Immature natural killer cell (primary cell): ENCODE measurements around the gene TNFRSF13B. TPM values are rescaled to one million over a fixed set of nuclear protein-coding genes. Genes with fewer than 3 reads are reported as not detected.

Experiments
- DNase-seq, 3 donors: peaks; one replicate each; pipeline ENCODE4 v3.0.0; 2022; ENCODE audit warnings: mixed read lengths in 1 of 3
- H3K27ac Mint-ChIP-seq, 6 donors: one replicate each; pipeline ENCODE4 v1.8.0; 2020; ENCODE audit warnings: mixed read lengths in 6 of 6, mild to moderate bottlenecking in 5 of 6, inconsistent platforms in 4 of 6, moderate library complexity in 3 of 6
- H3K27me3 Mint-ChIP-seq, 3 donors: one replicate each; pipeline ENCODE4 v1.8.0; 2020 to 2021; ENCODE audit warnings: low read depth in 3 of 3, mild to moderate bottlenecking in 3 of 3, mixed read lengths in 3 of 3, moderate library complexity in 3 of 3, inconsistent platforms in 1 of 3
- H3K36me3 Mint-ChIP-seq, 3 donors: one replicate each; pipeline ENCODE4 v1.8.0; 2020; ENCODE audit warnings: mixed read lengths in 3 of 3, inconsistent platforms in 2 of 3, mild to moderate bottlenecking in 2 of 3
- H3K4me1 Mint-ChIP-seq, 2 donors: one replicate each; pipeline ENCODE4 v1.8.0; 2020; ENCODE audit warnings: inconsistent platforms in 2 of 2, mild to moderate bottlenecking in 2 of 2, mixed read lengths in 2 of 2, moderate library complexity in 1 of 2
- H3K4me3 Mint-ChIP-seq, 5 donors: one replicate each; pipeline ENCODE4 v1.8.0; 2020; ENCODE audit warnings: mild to moderate bottlenecking in 5 of 5, mixed read lengths in 5 of 5, inconsistent platforms in 3 of 5, moderate library complexity in 3 of 5
- H3K9me3 Mint-ChIP-seq, 6 donors: one replicate each; pipeline ENCODE4 v1.8.0; 2020; ENCODE audit warnings: mild to moderate bottlenecking in 6 of 6, mixed read lengths in 6 of 6, inconsistent platforms in 4 of 6, moderate library complexity in 3 of 6
- polyA plus RNA-seq, 3 donors: library from polyadenylated mRNA; unstranded; fragments of 300-500 nt; fragmentation: Illumina TruSeq; gene quantifications; one replicate each; pipeline ENCODE4 v1.2.3, GENCODE V29; 2021

The TNFRSF13B gene
- polyA plus RNA-seq, 3 donors from 2014 or later: not detected

DNA sequence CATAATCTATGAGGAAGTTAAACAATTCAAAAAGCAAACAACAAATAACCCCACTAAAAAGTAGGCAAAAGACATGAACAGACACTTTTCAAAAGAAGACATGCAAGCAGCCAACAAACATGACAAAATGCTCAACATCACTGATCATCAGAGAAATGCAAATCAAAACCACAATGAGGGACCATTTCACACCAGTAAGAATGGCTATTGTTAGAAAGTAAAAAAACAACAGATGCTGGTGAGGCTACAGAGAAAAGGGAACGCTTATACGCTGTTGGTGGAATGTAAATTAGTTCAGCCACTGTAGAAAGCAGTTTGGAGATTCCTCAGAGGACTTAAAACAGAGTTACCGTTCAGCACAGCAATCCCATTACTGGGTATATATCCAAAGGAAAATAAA is 24.4 kb downstream of the TNFRSF13B start:
- no peak overlapping the region for H3K27ac Mint-ChIP-seq
- peaks cover 0 to 7% (median 3%) of the 10 kb centered on the region in 3 donors for H3K36me3 Mint-ChIP-seq

DNA sequence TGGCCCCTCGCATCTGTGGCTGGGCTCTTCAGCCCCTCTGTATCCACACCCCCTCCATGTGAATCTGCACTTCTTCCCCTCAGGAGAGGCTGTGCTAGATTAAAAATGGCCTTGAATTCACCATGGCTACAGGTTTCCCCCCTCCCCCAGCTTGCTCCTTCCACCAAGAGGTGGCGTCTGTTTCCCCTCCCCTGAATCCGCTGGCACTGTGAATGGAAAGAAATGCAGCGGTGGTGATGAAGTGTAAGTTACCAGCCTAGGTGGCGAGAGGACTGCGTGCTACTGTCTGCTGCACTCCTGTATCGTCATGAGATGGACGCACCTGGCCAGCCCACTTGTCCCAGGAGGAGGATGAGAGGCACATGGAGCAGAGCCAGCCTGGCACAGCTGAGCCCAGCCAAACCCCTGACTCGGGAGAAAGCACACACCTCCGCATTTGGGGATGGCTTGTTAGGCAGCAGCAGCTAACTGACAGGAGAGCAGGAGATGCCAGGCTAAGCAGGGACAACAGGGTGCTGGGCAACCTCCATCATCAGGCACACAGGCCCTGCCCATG is 26.2 kb downstream of the TNFRSF13B start:
- Mint-ChIP-seq H3K27ac (no peak overlapping the region), H3K4me3 (no peak overlapping the region), H3K27me3 (peaks cover 4 to 8% (median 6%) of the 10 kb centered on the region in 3 donors), H3K36me3 (peaks cover 0 to 7% (median 3%) of the 10 kb centered on the region in 3 donors), H3K4me1 (no peaks in the 10 kb centered on the region), H3K9me3 (peaks cover 5 to 10% (median 8%) of the 10 kb centered on the region in 6 donors)
- no peak for DNase-seq

More for the DNA sequence above, 24.4 kb downstream of the TNFRSF13B start:
- Mint-ChIP-seq H3K9me3 (peaks cover 6 to 10% (median 8%) of the 10 kb centered on the region in 6 donors), H3K4me3 (no peak overlapping the region), H3K4me1 (no peaks in the 10 kb centered on the region), H3K27me3 (peaks cover 4 to 9% (median 6%) of the 10 kb centered on the region in 3 donors)
- no peak for DNase-seq

DNA sequence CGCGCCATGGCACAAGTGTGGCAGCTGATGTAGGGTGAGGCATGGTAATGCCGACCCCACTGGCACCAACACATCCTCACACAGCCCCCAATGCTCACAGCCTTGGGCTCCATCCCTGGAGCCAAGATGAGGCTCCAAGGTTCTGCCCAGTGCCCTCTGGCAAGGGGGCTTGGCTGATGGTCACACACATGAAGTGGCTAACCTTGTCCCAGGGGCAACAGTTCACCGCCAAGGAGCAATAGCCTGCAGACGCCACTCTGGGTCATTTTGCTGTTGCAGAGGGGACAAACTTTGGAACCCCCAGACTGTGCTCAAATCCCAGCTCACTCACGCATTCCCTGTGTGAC is 26.8 kb downstream of the TNFRSF13B start:
- Mint-ChIP-seq H3K4me3 (no peak overlapping the region), H3K27ac (no peak overlapping the region), H3K27me3 (peaks cover 3 to 8% (median 6%) of the 10 kb centered on the region in 3 donors), H3K36me3 (peaks cover 0 to 7% (median 3%) of the 10 kb centered on the region in 3 donors), H3K4me1 (no peaks in the 10 kb centered on the region), H3K9me3 (peaks cover 5 to 10% (median 8%) of the 10 kb centered on the region in 6 donors)
- DNase-seq: no peak

DNA sequence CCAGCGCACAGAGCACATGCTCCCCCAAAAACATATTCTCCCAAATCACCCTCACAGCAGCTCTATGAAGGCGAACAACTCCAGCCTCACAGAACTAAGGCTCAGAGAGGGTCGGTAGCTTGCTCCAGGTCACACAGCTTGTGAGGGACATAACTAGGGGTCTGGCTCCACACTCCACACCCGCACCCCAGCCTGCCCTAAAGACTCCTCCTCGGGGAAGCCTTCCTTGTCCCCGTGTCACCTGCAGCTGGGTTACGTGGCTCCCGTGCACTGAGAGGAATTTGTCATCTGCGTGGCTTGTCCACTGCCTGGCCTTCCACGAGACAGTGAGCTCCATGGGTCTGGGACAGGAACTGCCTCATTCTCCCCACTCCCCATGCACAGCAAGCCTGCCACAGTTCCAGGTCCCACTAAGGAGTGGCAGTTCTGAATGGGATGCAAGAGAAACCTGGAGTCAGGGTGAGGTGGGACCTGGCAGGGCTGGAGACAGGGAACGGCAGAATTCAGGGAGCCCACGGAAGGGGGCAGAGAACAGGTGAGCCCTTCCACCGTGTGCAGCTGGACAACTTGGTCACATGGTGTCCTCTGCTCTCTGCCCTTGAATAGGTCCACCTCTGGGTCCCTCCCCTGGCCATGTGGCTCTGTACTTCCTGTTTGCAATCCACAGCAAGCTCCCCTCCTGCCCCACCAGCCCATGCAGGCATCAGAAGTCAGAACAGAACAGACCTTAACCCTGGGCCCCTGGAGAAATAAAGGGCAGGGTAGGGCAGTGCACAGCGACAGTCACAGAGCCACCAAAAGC is 27.4 kb downstream of the TNFRSF13B start:
- Mint-ChIP-seq H3K27me3 (peaks cover 2 to 8% (median 6%) of the 10 kb centered on the region in 3 donors), H3K4me3 (no peak overlapping the region), H3K27ac (no peak overlapping the region), H3K9me3 (peaks cover 5 to 10% (median 8%) of the 10 kb centered on the region in 6 donors), H3K36me3 (peaks cover 0 to 7% (median 3%) of the 10 kb centered on the region in 3 donors), H3K4me1 (no peaks in the 10 kb centered on the region)
- no peak for DNase-seq

DNA sequence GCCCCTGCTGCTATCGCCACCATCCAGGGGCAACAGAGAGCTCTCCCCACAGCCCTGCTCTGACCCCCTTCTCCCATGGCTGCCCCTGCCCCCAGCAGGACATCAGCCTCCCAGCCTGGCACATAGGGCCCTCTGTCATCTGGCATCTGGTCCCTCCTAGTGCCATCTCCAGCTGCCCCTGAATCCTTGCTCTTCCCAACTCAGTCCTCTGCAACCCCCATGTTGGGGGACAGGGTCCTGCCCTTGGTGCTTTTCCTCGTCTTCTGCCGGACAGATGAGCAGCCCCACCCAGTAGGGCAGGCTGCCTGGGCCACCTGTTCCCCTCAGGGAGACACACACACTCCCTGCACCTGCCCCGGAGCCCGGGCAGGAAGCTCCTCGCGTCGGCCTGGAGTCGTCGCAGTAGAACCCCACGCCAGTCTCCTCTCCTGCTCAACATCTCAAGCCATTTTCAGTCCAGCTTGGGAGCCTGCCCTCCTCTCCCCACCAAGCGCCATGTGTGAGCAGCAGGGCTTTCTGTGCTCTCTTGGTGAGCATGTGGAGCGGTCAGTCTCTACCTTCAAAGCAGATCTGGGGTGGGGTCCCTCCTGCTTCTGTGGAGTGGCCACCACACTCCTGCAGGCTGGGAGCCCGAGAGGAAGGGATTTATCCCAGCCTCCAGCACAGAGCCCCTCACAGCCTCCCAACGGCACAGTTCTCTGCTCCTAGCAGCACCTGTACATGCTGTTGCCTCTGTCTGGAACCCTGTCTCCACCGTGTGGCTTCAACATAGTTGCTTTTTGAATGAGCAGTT is 28.2 kb downstream of the TNFRSF13B start:
- Mint-ChIP-seq H3K9me3 (peaks cover 0 to 3% (median 2%) of the 10 kb centered on the region in 6 donors), H3K4me1 (no peaks in the 10 kb centered on the region), H3K27ac (no peak overlapping the region), H3K4me3 (no peak overlapping the region), H3K36me3 (peaks cover 0 to 2% (median 0%) of the 10 kb centered on the region in 3 donors), H3K27me3 (peaks cover 2 to 7% (median 6%) of the 10 kb centered on the region in 3 donors)
- no peak for DNase-seq

DNA sequence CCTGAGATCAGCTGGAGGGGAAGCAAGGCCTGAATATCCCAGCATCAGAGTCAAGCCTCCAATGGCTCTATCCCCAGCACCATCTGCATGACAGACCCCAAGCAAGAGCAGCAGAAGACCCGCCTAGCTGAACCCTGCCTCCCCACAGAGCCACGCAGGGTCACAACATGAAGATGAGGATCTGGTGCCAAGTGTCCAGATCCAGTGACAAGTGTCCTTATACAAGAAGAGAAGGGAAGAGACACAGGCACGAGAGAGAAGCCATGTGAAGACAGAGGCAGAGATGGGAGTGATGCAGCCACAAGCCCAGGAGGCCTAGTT is 28.9 kb downstream of the TNFRSF13B start:
- Mint-ChIP-seq H3K9me3 (no peaks in the 10 kb centered on the region), H3K4me1 (no peaks in the 10 kb centered on the region), H3K27me3 (peaks cover 2 to 6% (median 3%) of the 10 kb centered on the region in 3 donors), H3K36me3 (no peaks in the 10 kb centered on the region), H3K27ac (no peak overlapping the region), H3K4me3 (no peak overlapping the region)
- no peak for DNase-seq

DNA sequence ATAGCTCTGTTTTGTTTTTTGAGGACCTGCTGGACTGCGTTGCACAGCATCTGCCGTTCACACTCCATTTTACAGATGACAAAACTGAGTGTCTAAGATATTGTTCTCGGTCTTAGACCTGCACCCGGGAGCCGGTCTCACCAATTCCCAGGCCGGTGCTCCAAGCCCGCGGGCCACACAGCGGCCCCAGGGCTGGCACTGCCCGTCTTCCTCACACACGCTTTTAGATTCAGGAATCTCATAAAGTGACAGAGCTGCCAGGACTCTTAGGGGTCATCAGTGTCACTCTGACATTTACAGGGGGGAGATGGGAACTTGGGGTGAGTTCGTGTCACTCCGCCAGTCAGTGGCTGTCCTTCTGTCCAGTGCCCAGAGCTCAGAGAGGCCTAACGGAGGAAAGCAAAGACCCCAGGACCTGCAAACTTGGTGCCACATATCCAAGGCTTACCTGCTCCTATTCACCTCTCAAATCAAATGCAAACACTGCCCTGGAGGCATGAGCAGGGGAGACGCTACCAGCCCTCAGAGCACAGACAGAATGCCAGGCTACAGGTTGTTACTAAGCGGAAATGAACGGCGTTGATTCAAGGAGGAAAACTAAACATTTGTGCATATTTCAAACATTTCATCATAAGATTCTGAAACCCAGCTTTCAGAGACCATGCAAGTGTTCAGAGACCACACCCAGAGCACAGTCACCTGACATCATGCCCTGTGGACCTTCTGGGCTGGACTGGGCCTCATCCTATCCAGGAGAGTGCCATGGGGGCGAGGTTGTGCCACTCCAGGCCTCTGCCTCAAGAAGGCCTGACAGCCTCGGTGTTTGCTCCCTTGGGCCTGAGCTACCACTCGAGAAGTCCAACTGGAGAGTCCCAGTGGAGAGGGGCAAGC is 29.5 kb downstream of the TNFRSF13B start:
- H3K27me3 Mint-ChIP-seq: peaks cover 0 to 6% (median 2%) of the 10 kb centered on the region in 3 donors
- no peak overlapping the region for H3K27ac Mint-ChIP-seq
- no peak for DNase-seq
- H3K4me1 Mint-ChIP-seq: no peaks in the 10 kb centered on the region
- no peak overlapping the region for H3K4me3 Mint-ChIP-seq
- H3K9me3 Mint-ChIP-seq: no peaks in the 10 kb centered on the region
- H3K36me3 Mint-ChIP-seq: no peaks in the 10 kb centered on the region

DNA sequence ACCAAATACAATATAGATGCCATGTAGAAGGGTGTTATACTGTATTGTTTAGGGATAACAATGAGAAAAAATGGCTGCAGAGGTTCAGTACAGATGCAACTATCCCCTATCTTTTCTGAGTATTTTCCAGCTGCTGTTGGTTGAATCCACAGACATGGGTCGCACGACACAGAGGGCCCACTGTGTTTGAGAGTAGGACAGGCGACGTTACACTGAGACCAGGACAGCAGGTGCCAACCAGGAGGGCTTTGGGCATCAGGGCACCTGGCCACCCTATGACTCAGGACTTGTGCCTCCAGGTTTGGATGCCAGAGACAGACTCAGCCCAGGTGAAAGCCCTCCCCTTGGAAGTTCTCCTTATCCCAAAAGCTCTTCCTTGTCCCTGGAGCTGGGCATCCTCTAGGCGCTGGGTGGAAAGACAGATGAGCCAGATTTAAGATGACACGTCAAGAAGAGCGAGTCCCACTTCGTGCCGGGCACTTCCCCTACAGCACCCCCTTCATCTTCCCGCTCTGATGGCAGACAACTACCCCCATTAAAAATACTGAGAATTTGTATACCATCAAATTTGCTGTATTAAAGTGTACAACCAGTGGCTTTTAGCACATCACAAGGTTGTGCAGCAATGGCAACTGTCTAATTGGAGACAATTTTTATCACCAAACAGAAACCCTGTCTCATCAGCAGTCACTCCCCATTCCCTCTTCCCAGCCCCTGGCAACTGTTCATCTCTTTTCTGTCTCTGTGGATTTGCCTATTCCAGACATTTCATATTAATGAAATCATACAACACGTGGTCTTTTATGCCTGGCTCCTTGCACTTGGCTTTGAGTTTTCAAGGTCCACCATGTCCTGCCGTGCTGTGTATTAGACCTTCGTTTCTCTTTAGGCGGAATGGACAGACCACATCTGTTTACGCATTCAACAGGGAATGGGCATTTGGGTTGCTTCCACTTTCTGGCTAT is 30.6 kb downstream of the TNFRSF13B start:
- H3K4me1 Mint-ChIP-seq: no peaks in the 10 kb centered on the region
- no peaks in the 10 kb centered on the region for H3K9me3 Mint-ChIP-seq
- no peak overlapping the region for H3K4me3 Mint-ChIP-seq
- H3K27ac Mint-ChIP-seq: no peak overlapping the region
- H3K27me3 Mint-ChIP-seq: peaks cover 0 to 3% (median 0%) of the 10 kb centered on the region in 3 donors
- no peak for DNase-seq
- H3K36me3 Mint-ChIP-seq: no peaks in the 10 kb centered on the region

DNA sequence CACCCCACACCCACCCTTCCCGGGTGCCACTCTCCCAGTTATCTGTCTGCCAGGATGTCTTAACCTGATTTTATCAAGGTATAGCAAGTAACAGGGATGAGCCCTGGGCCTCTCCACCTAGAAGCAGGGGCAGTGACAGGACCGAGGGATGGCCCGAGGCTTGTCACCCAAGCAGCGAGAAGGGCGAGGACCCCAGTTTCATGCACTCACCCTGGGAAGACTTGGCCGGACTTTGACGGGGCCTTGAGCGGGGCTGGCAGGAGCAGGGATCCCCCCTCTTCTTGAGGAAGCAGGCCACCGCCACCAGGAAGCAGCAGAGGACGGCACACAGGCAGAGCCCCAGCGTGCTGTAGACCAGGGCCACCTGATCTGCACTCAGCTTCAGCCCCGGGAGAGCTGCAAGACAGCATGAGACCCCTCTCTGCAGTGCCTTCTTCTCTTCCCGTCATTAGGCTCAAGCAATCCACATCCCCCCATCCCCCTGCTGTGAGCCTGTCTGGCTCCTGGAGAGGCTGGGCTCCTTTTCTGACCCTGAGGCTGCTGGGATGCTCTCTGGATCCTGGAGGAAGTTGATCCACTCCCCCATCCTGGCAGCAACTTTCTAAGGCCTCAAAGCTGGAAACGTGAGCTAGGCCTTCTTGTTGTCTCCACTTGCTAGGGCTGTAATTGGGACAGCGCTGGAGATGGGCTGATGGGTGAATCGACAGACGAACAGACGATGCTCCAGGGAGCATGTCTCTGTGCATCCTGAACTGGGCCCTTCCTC is 31.6 kb downstream of the TNFRSF13B start:
- Mint-ChIP-seq H3K27ac (no peak overlapping the region), H3K27me3 (peaks cover 0 to 3% (median 0%) of the 10 kb centered on the region in 3 donors), H3K4me3 (no peak overlapping the region), H3K4me1 (no peaks in the 10 kb centered on the region), H3K9me3 (no peaks in the 10 kb centered on the region), H3K36me3 (no peaks in the 10 kb centered on the region)
- no peak for DNase-seq

DNA sequence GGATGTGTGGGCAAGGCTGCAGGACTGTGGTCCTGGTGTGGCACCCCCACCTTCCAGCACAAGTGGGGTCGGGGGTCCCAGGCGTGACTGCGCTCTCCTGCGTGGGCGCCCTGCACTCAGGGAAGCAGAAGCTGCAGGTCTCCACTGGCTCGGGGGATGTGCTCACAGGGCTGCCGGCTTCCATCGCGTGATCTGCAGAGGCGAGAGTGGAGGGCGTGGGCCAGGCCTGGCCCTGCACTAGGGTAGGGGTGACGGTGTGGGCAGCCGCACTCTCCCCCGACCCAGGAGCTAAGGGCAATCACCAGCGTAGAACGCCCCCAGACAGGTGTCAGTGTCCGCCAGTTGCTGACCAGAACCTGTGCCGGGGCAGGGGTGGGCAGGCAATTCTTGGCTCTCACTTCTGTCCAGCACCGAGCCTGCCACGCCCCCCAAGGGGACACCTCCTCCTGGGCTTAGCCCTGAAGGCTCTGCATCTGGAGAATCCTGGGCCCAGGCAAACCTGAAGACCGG is 32.3 kb downstream of the TNFRSF13B start:
- no peak overlapping the region for H3K27ac Mint-ChIP-seq
- H3K36me3 Mint-ChIP-seq: no peaks in the 10 kb centered on the region
- no peak for DNase-seq
- no peak overlapping the region for H3K4me3 Mint-ChIP-seq
- H3K27me3 Mint-ChIP-seq: peaks cover 0 to 3% (median 0%) of the 10 kb centered on the region in 3 donors
- no peaks in the 10 kb centered on the region for H3K4me1 Mint-ChIP-seq
- no peaks in the 10 kb centered on the region for H3K9me3 Mint-ChIP-seq

DNA sequence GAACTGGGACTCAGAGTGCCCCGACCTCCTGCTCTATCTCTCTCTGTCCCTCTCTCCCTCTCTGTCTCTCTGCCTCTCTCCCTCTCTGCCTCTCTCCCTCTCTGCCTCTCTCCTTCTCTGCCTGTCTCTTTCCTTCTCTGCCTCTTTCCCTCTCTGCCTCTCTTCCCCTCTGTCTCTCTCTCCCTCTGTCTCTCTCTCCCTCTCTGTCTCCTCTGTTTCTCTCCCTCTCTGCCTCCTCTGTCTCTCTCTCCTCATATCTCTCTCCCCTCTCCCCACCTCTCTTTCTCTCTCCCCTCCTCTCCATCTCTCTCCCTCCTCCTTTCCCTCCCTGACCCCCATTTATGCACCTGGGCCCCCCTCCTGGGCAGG is 32.7 kb downstream of the TNFRSF13B start:
- Mint-ChIP-seq H3K4me3 (no peak overlapping the region), H3K27ac (peak overlapping the region in 1 of 6 donors; percentile 79), H3K36me3 (no peaks in the 10 kb centered on the region), H3K4me1 (no peaks in the 10 kb centered on the region), H3K27me3 (peaks cover 0 to under 1% (median 0%) of the 10 kb centered on the region in 3 donors), H3K9me3 (no peaks in the 10 kb centered on the region)
- no peak for DNase-seq
